Testis (tissue), 2 donors: ENCODE measurements around the gene HTT.

Experiments
- POLR2A ChIP-seq: fragments of 450-650 bp; IDR thresholded peaks from one replicate; pipeline ENCODE4 v1.6.1; 2017; ENCODE audit warnings: antibody characterized with exemption, mild to moderate bottlenecking, moderate library complexity
- TF ChIP-seq, protein P1 (sequence below), 3 experiments: fragments of 450-650 bp in 2 of 3; fragments of 200-600 bp in 1 of 3; sonication (generic) in 1 of 3; IDR thresholded peaks; one replicate each; pipeline ENCODE4 v1.5.1; 2016 to 2019; ENCODE audit warnings: antibody characterized with exemption in 3 of 3, mild to moderate bottlenecking in 2 of 3, moderate library complexity in 1 of 3

DNA sequence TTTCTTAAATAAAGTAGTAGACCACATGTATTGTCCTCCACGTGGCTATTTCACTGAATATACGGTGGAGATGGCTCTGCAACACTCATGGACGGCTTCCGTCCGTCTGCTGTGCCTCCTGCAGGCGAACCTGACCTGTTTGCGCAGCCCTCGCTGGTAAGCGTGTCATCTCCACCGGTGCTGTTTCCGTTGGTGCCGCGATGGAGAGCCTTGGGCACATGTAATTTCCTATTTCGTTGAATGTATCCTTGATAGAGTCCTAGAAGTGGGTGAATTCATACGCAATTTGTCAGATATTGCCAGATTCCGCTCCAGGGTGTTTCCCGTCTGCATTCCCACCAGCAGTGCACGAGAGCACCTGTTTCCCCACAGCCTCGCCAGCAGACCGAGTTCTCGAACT is 48.6 kb upstream of the HTT start:
- TF ChIP-seq POLR2A: no peak
- TF ChIP-seq, protein P1, sequence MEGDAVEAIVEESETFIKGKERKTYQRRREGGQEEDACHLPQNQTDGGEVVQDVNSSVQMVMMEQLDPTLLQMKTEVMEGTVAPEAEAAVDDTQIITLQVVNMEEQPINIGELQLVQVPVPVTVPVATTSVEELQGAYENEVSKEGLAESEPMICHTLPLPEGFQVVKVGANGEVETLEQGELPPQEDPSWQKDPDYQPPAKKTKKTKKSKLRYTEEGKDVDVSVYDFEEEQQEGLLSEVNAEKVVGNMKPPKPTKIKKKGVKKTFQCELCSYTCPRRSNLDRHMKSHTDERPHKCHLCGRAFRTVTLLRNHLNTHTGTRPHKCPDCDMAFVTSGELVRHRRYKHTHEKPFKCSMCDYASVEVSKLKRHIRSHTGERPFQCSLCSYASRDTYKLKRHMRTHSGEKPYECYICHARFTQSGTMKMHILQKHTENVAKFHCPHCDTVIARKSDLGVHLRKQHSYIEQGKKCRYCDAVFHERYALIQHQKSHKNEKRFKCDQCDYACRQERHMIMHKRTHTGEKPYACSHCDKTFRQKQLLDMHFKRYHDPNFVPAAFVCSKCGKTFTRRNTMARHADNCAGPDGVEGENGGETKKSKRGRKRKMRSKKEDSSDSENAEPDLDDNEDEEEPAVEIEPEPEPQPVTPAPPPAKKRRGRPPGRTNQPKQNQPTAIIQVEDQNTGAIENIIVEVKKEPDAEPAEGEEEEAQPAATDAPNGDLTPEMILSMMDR (IDR thresholded peaks at IDR 0.05): no peak
